HG03571 (cell line): ENCODE results near the gene KIF22.

Source experiments
- ATAC-seq: cut with Tn5 transposase; IDR thresholded peaks from one replicate; pipeline ENCODE4 v1.9.1; 2021; ENCODE audit not compliant: unreplicated experiment

The KIF22 gene

GRCh38 chr16:29794231-29794710 is 3.7 kb downstream of the KIF22 start:
- no peak for ATAC-seq

DNA sequence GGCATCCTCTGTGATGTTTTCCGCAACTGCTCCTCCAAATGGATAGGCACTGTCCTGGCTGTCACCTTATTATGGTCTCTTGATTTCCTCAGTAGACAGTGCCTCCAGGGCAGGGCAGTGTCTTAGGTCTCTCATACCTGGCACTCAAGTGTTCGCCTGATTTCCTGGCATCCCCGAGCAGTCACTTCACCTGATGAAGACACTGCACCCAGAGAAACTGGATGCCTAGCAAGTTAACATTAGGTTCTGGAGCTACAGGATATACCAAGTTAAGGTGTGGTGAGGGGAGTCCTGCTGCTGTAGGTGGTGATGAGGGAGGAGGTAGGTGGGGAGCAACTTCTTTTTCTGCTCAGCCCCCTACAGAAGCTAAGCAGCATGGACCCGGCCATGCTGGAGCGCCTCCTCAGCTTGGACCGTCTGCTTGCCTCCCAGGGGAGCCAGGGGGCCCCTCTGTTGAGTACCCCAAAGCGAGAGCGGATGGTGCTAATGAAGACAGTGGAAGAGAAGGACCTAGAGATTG is 11.9 kb downstream of the KIF22 start:
- ATAC-seq, result no peak

DNA sequence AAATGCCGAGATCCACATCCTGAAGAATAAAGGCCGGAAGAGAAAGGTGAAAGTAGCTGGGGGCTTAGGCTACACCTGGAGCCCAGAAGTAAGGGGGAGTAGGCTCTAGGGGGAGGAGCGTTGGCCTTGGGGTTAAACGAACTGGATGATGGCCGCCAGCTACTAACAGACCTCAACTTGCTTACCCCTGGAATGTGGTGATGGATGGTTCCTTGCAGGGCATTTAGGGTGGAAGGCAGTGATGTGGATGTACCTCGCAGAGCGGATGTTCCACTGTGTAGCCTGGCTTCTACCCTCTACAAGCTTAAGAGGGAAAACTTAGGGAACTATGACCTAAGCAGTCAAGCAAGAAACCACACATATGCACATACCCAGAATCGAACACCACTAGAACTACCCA is 13.5 kb downstream of the KIF22 start:
- no peak for ATAC-seq

- ATAC-seq, result no peak
These were observed 14.1 kb downstream of the KIF22 start for GRCh38 chr16:29804455-29805231.

GRCh38 chr16:29805232-29806098 is 14.9 kb downstream of the KIF22 start:
- peak; percentile 46 for ATAC-seq

- ATAC-seq, result no peak
These were observed 15.6 kb downstream of the KIF22 start, which contains the start of gene MAZ for GRCh38 chr16:29806099-29806579. Gene MAZ (plus strand): TSS chr16:29806529. CDS start chr16:29806702, 173 bp downstream.

DNA sequence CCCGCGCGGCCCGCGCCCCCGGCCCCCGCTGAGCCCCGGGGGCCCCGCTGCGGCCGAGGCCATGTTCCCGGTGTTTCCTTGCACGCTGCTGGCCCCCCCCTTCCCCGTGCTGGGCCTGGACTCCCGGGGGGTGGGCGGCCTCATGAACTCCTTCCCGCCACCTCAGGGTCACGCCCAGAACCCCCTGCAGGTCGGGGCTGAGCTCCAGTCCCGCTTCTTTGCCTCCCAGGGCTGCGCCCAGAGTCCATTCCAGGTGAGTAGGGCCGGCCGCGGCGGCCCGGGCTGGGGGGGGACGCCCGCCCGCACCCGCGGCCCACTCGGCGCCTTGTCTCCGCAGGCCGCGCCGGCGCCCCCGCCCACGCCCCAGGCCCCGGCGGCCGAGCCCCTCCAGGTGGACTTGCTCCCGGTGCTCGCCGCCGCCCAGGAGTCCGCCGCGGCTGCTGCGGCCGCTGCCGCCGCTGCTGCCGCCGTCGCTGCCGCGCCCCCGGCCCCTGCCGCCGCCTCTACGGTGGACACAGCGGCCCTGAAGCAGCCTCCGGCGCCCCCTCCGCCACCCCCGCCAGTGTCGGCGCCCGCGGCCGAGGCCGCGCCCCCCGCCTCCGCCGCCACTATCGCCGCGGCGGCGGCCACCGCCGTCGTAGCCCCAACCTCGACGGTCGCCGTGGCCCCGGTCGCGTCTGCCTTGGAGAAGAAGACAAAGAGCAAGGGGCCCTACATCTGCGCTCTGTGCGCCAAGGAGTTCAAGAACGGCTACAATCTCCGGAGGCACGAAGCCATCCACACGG is 16.3 kb downstream of the KIF22 start:
- no peak for ATAC-seq

- no peak for ATAC-seq
These were observed 17.1 kb downstream of the KIF22 start for GRCh38 chr16:29807426-29808218.

DNA sequence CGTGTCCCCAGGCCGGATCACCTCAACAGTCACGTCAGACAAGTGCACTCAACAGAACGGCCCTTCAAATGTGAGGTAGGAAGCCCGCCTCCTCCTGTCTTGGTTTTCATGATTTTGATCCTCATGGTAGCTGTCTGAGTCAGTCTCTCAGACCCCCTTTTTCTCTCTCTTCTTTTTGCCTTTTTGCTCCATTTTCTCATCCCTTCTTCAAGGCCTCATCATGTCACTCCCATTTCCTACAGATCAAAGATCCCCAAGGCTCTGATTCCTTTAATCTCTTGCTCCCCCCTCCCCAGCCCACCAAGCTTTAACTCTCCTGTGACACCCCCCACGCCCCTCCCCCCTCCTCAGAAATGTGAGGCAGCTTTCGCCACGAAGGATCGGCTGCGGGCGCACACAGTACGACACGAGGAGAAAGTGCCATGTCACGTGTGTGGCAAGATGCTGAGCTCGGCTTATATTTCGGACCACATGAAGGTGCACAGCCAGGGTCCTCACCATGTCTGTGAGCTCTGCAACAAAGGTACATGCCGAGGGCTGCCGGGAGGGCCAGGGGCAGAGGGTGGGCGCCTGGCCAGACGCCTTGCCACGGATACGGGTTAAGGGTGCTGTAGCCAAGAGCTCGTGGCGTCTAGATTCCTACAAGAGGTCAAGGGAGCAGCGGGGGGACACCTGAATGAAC is 17.8 kb downstream of the KIF22 start:
- ATAC-seq, result no peak

DNA sequence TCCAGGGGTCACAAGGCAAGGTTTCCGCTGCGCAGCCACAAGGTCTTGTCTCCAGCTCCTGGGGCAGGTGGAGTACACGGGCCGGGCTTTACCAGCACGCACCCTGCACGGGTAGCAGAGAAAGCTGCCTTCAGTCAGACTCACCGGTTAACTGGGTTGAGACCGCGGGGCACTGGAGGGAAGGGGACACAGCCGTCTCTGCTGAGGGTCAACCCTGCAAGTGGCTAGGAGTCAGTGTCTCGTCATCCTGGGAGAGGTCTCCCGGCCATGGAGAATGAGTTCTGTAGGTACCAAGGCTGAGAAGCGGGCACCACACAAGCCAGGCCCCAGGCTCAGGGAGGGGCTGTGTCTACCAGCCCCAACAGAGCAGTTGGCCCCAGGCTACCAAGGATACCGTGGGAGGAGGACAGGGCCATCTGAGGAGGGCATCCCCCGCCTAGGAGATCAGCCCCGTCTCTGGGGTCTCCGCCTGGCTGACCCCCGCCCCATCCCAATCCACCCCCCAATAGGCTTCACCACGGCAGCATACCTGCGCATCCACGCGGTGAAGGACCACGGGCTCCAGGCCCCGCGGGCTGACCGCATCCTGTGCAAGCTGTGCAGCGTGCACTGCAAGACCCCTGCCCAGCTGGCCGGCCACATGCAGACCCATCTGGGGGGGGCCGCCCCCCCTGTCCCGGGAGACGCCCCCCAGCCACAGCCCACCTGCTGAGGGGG is 18.6 kb downstream of the KIF22 start:
- no peak for ATAC-seq

DNA sequence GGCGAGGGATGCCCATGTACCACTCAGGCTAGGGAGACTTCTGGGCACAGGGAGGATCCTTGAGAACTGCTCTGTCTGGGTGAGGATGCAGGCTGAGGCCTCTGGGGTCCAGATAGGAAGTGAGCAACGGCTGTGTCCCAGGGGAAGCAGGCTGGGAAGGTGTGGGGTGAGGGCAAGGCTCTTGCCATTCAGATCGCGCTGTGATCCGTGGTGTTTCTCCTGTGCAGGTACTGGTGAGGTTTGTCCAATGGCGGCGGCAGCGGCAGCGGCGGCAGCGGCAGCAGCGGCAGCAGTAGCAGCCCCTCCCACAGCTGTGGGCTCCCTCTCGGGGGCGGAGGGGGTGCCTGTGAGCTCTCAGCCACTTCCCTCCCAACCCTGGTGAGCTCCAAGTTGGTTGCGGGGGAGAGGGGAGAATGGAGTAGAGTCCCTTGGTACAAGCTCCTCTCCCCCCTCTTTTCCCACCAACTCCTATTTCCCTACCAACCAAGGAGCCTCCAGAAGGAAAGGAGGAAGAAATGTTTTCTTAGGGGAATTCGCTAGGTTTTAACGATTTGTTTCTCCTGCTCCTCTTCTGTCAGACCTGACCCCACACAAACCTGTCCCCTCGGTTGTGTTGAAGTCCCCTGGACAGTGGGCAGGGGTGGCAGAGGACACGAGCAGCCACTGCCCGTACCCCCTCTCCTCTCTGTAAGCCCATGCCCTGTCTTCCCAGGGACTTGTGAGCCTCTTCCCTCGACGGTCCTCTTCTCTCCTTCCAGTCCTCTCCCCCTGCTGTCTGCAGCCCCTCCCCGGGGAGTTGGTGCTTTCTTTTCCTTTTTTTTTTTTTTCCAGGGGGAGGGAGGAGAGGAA is 19.5 kb downstream of the KIF22 start:
- no peak for ATAC-seq

- no peak for ATAC-seq
These were observed 20.2 kb downstream of the KIF22 start for GRCh38 chr16:29810699-29811169.

DNA sequence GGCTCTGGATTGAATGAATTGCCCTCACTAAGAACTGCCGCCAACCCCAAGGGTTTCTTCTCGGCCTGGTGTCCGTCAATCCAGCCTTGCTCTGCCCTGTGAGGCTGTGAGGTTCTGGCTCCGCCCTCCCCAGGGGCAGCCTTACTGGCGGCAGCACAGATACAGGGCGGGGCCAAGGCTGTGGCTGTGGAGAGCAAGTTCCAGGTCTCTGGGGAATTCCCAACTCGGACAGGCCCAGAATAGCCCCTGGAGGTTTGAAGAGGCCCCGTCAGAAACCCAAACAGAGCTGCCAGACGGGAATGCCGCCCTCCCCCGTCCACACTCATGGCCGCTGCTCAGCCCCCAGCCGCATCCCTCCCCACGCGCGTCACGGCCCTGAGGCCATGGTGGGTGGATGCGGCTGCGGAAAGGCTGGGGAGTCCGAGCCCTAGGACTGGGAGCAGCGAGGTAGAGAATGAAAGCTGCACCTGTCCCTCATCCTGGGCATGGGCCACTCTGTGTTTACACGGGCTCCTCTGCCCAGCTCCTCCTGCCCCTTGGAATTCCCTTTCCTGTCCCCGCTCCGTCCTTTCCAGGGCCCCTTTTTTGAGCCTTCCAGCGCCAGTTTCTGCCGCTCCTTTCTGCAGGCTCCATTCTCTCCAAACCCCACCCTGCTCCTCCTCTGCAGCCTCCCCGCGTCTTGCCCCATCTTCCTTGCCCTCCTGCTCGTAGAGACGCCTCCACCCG is 20.8 kb downstream of the KIF22 start:
- no peak for ATAC-seq

- ATAC-seq, result no peak
These were observed 21.5 kb downstream of the KIF22 start, which contains the start of gene PRRT2 for GRCh38 chr16:29811896-29812665. Gene PRRT2 (plus strand): TSS chr16:29812193. CDS start chr16:29813055, 862 bp downstream.

- no peak for ATAC-seq
These were observed 22.4 kb downstream of the KIF22 start for GRCh38 chr16:29812754-29813643.
